HepG2 (cell line): Measurements from ENCODE around the gene ARHGEF1. TPM values are rescaled to one million over a fixed set of nuclear protein-coding genes. Genes with fewer than 3 reads are reported as not detected.
A peak's percentile ranks its signal among the peaks of the same experiment; 100 is the strongest.

Experiments used
- ATAC-seq: fragments of 200-7000 bp; cut with Tn5 transposase; 3 replicates; pipeline ENCODE4 v1.9.1; 2020; ENCODE audit warnings: mild to moderate bottlenecking, moderate library complexity
- BruUV-seq: library from RNA; stranded (reverse); fragments of 400-500 nt; replicated peaks from 2 replicates; lab custom pipeline; 2021; lab: Mats Ljungman, UMichigan
- CTCF ChIA-PET: fragments of 300-600 bp; formaldehyde crosslinking; extraction: SDS; loops from one replicate; lab custom pipeline; 2021; ENCODE audit warnings: low total read pairs, inconsistent platforms, low intra/inter-chr PET ratio; lab: Yijun Ruan, JAX
- POLR2A ChIA-PET: fragments of 350-600 bp; sonication (Branson Sonifier 250); formaldehyde crosslinking; loops from one replicate; lab custom pipeline; 2020; ENCODE audit warnings: antibody characterized with exemption, inconsistent platforms; lab: Yijun Ruan, JAX
- DNase-seq: peaks from one replicate; pipeline ENCODE4 v3.0.0-alpha.2; 2015; ENCODE audit warnings: low spot score
- FAIRE-seq: peaks from 3 replicates; lab custom pipeline; 2011; peaks lifted over from hg19 to GRCh38; lab: Jason Lieb, UNC
- H2AFZ ChIP-seq: one replicate; pipeline ENCODE4 v1.6.1; 2011; ENCODE audit warnings: low read length, inconsistent platforms
- H3K27ac ChIP-seq: fragments of 300-600 bp; 3 replicates; pipeline ENCODE4 v1.8.0; 2011; ENCODE audit warnings: mixed run types, mild to moderate bottlenecking, mixed read lengths, low read length, inconsistent platforms; ENCODE audit not compliant: insufficient read depth; ENCODE audit errors: extremely low read length
- H3K27me3 ChIP-seq, 2 experiments: fragments of 200-600 bp in 1 of 2; 2 replicates in 1 of 2; 3 replicates in 1 of 2; pipeline versions ENCODE4 v1.6.0 to v1.8.0; 2011; ENCODE audit warnings: low read length in 2 of 2, mild to moderate bottlenecking in 2 of 2, moderate library complexity in 2 of 2, inconsistent platforms in 1 of 2; ENCODE audit not compliant: insufficient read depth in 2 of 2, control insufficient read depth in 1 of 2
- H3K36me3 ChIP-seq, 2 experiments: fragments of 200-600 bp in 1 of 2; replicated peaks in 1 of 2; 2 replicates in 1 of 2; 3 replicates in 1 of 2; pipeline versions ENCODE4 v1.5.1 to v1.8.0; 2011; ENCODE audit warnings: low read length in 2 of 2, inconsistent platforms in 1 of 2; ENCODE audit not compliant: insufficient read depth in 2 of 2, control insufficient read depth in 1 of 2
- H3K4me1 ChIP-seq: 2 replicates; pipeline ENCODE4 v1.5.1; 2012; ENCODE audit warnings: low read length, inconsistent platforms; ENCODE audit not compliant: insufficient read depth
- H3K4me2 ChIP-seq: 2 replicates; pipeline ENCODE4 v1.6.0; 2011; ENCODE audit warnings: low read depth, low read length, inconsistent platforms
- H3K4me3 ChIP-seq, 3 experiments: fragments of 200-600 bp in 1 of 3; sonication (generic), shearing (Covaris generic) in 1 of 3; replicated peaks in 1 of 3; 2 replicates each; pipeline ENCODE4 v1.5.1; 2011 to 2016; ENCODE audit warnings: low read length in 3 of 3, inconsistent platforms in 2 of 3, low read depth in 2 of 3, mild to moderate bottlenecking in 2 of 3, control low read depth in 1 of 3, mixed read lengths in 1 of 3; ENCODE audit not compliant: insufficient read depth in 1 of 3
- H3K79me2 ChIP-seq: one replicate; pipeline ENCODE4 v1.6.1; 2011; ENCODE audit warnings: low read length, inconsistent platforms; ENCODE audit not compliant: insufficient read depth
- H3K9ac ChIP-seq: 2 replicates; pipeline ENCODE4 v1.6.0; 2011; ENCODE audit warnings: mild to moderate bottlenecking, low read depth, low read length, inconsistent platforms; ENCODE audit not compliant: insufficient read depth
- H3K9me3 ChIP-seq: 2 replicates; pipeline ENCODE4 v1.5.1; 2012; ENCODE audit warnings: mild to moderate bottlenecking, low read length
- H4K20me1 ChIP-seq: 2 replicates; pipeline ENCODE4 v1.6.0; 2011; ENCODE audit warnings: inconsistent platforms, mild to moderate bottlenecking, low read length, moderate library complexity; ENCODE audit not compliant: insufficient read depth
- JARID2 ChIP-seq: sonication (generic); formaldehyde crosslinking; IDR thresholded peaks from 2 replicates; pipeline ENCODE4 v1.8.1; 2023; ENCODE audit warnings: missing genetic modification reagents, inconsistent platforms; ENCODE audit not compliant: insufficient replicate concordance
- MLXIP ChIP-seq: sonication (generic); formaldehyde crosslinking; IDR thresholded peaks from 2 replicates; pipeline ENCODE4 v1.9.0; 2021; ENCODE audit warnings: missing genetic modification reagents, borderline replicate concordance
- NAIF1 ChIP-seq: sonication (generic); formaldehyde crosslinking; IDR thresholded peaks from 2 replicates; pipeline ENCODE4 v1.5.0; 2020; ENCODE audit warnings: mild to moderate bottlenecking, missing genetic modification reagents, borderline replicate concordance
- RBFOX2 ChIP-seq: fragments of 200-400 bp; formaldehyde crosslinking; IDR thresholded peaks from 2 replicates; pipeline ENCODE4 v1.6.1; 2017; ENCODE audit warnings: low read depth, mild to moderate bottlenecking, low read length
- ZSCAN22 ChIP-seq: sonication (generic); formaldehyde crosslinking; IDR thresholded peaks from 2 replicates; pipeline ENCODE4 v1.4.0; 2020; ENCODE audit warnings: mild to moderate bottlenecking, missing genetic modification reagents
- WGBS: methylation state at CpG from one replicate; pipeline ENCODE4 v1.1.6; 2017; ENCODE audit warnings: low lambda C conversion rate; 5-methylcytosine and 5-hydroxymethylcytosine counted together
- in situ Hi-C: cut with HindIII; loops from 2 replicates; pipeline ENCODE4 v1.10.0; 2017; ENCODE audit warnings: low pct_unique_long_range_greater_than_20kb; ENCODE audit not compliant: extremely low pct_ligation_motif_present
- intact Hi-C: fragments of 100-400 bp; cut with micrococcal nuclease; formaldehyde crosslinking; loops from one replicate; pipeline ENCODE4 v1.10.0; 2022; ENCODE audit not compliant: unreplicated experiment
- polyA plus RNA-seq, 8 experiments: library from polyadenylated mRNA; depleted of rRNA in 3 of 8; stranded (reverse) in 7 of 8; unstranded in 1 of 8; fragments of >200 nt; fragmentation: Illumina TruSeq in 4 of 8; extraction: Trizol in 4 of 8; gene quantifications; 2 replicates each; pipeline versions ENCODE4 v1.2.1 to v1.2.3, GENCODE V29; 2011 to 2016; ENCODE audit warnings: low read depth in 4 of 8, missing spikeins in 1 of 8, mixed read lengths in 1 of 8; ENCODE audit not compliant: insufficient read depth in 1 of 8
- total RNA-seq, 5 experiments: library from RNA; depleted of rRNA; stranded (reverse); fragments of >200 nt; fragmentation: Illumina TruSeq; extraction: Trizol; gene quantifications; 2 replicates each; pipeline ENCODE4 v1.2.3, GENCODE V29; 2016; ENCODE audit warnings: low read depth in 1 of 5

ARHGEF1 gene
- total and polyA plus RNA-seq, 2 of the 13 experiments (the other 11 are each of a cell fraction or from before 2014, with no cell fraction given): 33.7 to 34.7 TPM

GRCh38 chr19:41897820-41898219 lies 14.8 kb downstream of the ARHGEF1 start:
- in situ Hi-C loops (no loop called here), intact Hi-C loops (no loop called here)
- ATAC-seq: no peak
- Histone ChIP-seq H3K4me2 (no peak overlapping the region), H3K4me3 (no peak overlapping the region), H3K79me2 (no peaks in the 10 kb centered on the region), H2AFZ (no peak overlapping the region), H3K9ac (no peak overlapping the region), H3K4me1 (peaks cover 5% of the 10 kb centered on the region), H4K20me1 (no peaks in the 10 kb centered on the region), H3K9me3 (no peaks in the 10 kb centered on the region), H3K36me3 (peaks cover 26 to 35% of the 10 kb centered on the region in 2 experiments), H3K27ac (no peak overlapping the region), H3K27me3 (no peaks in the 10 kb centered on the region)
- TF ChIP-seq RBFOX2 (0 out of 2 replicates have a peak, but pooled peaks have one; percentile 24), ZSCAN22 (CRISPR knock-in tag) (no peak)
- no peak for DNase-seq
- CTCF ChIA-PET: no interaction called here
- BruUV-seq: TSS peak; percentile 53
- FAIRE-seq: no peak
- POLR2A ChIA-PET: no interaction called here
- 97% methylated on average over 17 of the region's 24 CpGs for WGBS

- ChIA-PET POLR2A (no interaction called here), CTCF (no interaction called here)
- intact Hi-C loops: no loop called here
- no TSS peak for BruUV-seq
- 0 out of 2 replicates have a peak, but pooled peaks have one; percentile 30 for TF ChIP-seq RBFOX2
- no peak for TF ChIP-seq MLXIP (CRISPR knock-in tag)
- no peak for TF ChIP-seq JARID2 (CRISPR knock-in tag)
- no peak for TF ChIP-seq NAIF1 (CRISPR knock-in tag)
- Histone ChIP-seq H3K4me1 (peaks cover 7% of the 10 kb centered on the region), H3K79me2 (no peaks in the 10 kb centered on the region), H3K9ac (no peak overlapping the region), H3K27ac (no peak overlapping the region), H3K9me3 (no peaks in the 10 kb centered on the region), H2AFZ (no peak overlapping the region), H4K20me1 (no peaks in the 10 kb centered on the region), H3K27me3 (no peaks in the 10 kb centered on the region), H3K4me2 (no peak overlapping the region), H3K4me3 (no peak overlapping the region), H3K36me3 (peaks cover 27 to 39% of the 10 kb centered on the region in 2 experiments)
- in situ Hi-C loops: no loop called here
- ATAC-seq (no peak), FAIRE-seq (no peak), DNase-seq (no peak)
- WGBS: 100% methylated on average over 1 of the region's 15 CpGs
These were observed 15.3 kb downstream of the ARHGEF1 start for GRCh38 chr19:41898235-41898634.
